ENCODE data around the gene PPP4R2. TPM values are rescaled to one million over a fixed set of nuclear protein-coding genes. Genes with fewer than 3 reads are reported as not detected.
A peak's percentile ranks its signal among the peaks of the same experiment; 100 is the strongest.
"Not testable (repeated sequence)": the region's sequence is repeated elsewhere in the genome, so short reads cannot be mapped to it uniquely, and the experiment has no call there.

The PPP4R2 gene
- total RNA-seq, 8 experiments from 2014 or later: 39.7 to 74.6 (median 48.5) TPM

GRCh38 chr3:72991522-72991921 lies 5.1 kb upstream of the PPP4R2 start:
- ATAC-seq (replicated peaks in 6 of 8): no peak
- H3K27ac ChIP-seq: no peak overlapping the region
- WGBS, 10 experiments: 40 to 100% (median 75%) methylated on average over 1 to 2 of the region's 2 CpGs; no CpG with 5 or more reads in 5 of the 10 experiments

DNA sequence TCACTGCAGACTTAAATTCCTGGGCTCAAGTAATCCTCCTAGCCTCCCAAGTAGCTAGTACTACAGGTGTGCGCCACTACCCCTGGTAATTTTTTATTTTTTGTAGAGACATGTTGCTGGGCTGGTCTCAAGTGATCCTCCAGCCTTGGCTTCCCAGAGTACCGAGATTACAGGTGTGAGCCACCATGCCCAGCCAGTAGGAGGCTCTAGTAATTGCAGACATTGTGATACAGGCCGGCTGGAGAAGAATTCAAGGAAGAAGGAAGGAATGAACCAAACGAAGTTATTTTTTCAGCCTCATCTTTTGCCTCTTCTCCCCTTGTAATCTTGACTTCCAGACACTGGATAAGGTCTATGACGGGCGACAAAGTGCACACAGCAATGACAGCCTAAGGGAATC lies 3.2 kb upstream of the PPP4R2 start:
- in situ Hi-C loops (cut with MboI; ENCODE audit: low pct_unique_long_range_greater_than_20kb in 2 of 9, low sequenced_read_pairs in 9 of 9, unreplicated experiment in 9 of 9): no loop called here
- peaks cover 4% of the 10 kb centered on the region in 2 donors for H3K4me1 ChIP-seq (replicated peaks in 1 of 2)
- no peak overlapping the region for H3K27ac ChIP-seq
- WGBS, 10 experiments: 50 to 100% (median 83%) methylated on average over 2 to 6 of the region's 6 CpGs; no CpG with 5 or more reads in 1 of the 10 experiments
- ATAC-seq (replicated peaks in 6 of 8): no peak
- no peak overlapping the region for H3K4me3 ChIP-seq

More at GRCh38 chr3:72991522-72991921, 5.1 kb upstream of the PPP4R2 start:
- H3K4me1 ChIP-seq (replicated peaks in 1 of 2): peaks cover 0 to 4% of the 10 kb centered on the region in 2 donors
- H3K4me3 ChIP-seq: no peak overlapping the region
- in situ Hi-C loops (cut with MboI; ENCODE audit: low pct_unique_long_range_greater_than_20kb in 2 of 9, low sequenced_read_pairs in 9 of 9, unreplicated experiment in 9 of 9): no loop called here

GRCh38 chr3:72995337-72995736 lies 1.3 kb upstream of the PPP4R2 start:
- ATAC-seq (replicated peaks in 6 of 8): no peak
- in situ Hi-C loops (cut with MboI; ENCODE audit: low pct_unique_long_range_greater_than_20kb in 2 of 9, low sequenced_read_pairs in 9 of 9, unreplicated experiment in 9 of 9): no loop called here
- no peak overlapping the region for H3K27ac ChIP-seq

GRCh38 chr3:72996121-72996472 lies 514 bp upstream of the PPP4R2 start:
- WGBS, 10 experiments: 0 to 100% (median 87%) methylated on average over 1 to 11 of the region's 20 CpGs; no CpG with 5 or more reads in 3 of the 10 experiments
- ATAC-seq (replicated peaks in 6 of 8): no peak
- peaks cover 4 to 25% of the 10 kb centered on the region in 2 donors for H3K4me1 ChIP-seq (replicated peaks in 1 of 2)
- H3K27ac ChIP-seq: peak overlapping the region; percentile 96 to 97
- H3K4me3 ChIP-seq: peak overlapping the region; percentile 65 to 96 (median 88)
- in situ Hi-C loops (cut with MboI; ENCODE audit: low pct_unique_long_range_greater_than_20kb in 2 of 9, low sequenced_read_pairs in 9 of 9, unreplicated experiment in 9 of 9): no loop called here

More at GRCh38 chr3:72995337-72995736, 1.3 kb upstream of the PPP4R2 start:
- Histone ChIP-seq H3K4me3 (no peak overlapping the region), H3K4me1 (replicated peaks in 1 of 2) (peaks cover 4 to 23% of the 10 kb centered on the region in 2 donors)
- 63 to 98% (median 85%) methylated on average over 3 to 9 of the region's 10 CpGs; no CpG with 5 or more reads in 3 of the 10 experiments for WGBS, 10 experiments

- in situ Hi-C loops (cut with MboI; ENCODE audit: low pct_unique_long_range_greater_than_20kb in 2 of 9, low sequenced_read_pairs in 9 of 9, unreplicated experiment in 9 of 9): no loop called here
- ATAC-seq (replicated peaks in 6 of 8): peak in 4 of 8 experiments; percentile 1 to 13 (median 10)
- Histone ChIP-seq H3K4me1 (replicated peaks in 1 of 2) (peaks cover 4 to 25% of the 10 kb centered on the region in 2 donors), H3K27ac (peak overlapping the region; percentile 96 to 97), H3K4me3 (peak overlapping the region; percentile 65 to 96 (median 88))
- WGBS, 10 experiments: 0 to 5% (median 1%) methylated on average over 3 to 12 of the region's 16 CpGs; no CpG with 5 or more reads in 2 of the 10 experiments
Observed at GRCh38 chr3:72997421-72997961, 880 bp downstream of the PPP4R2 start.

DNA sequence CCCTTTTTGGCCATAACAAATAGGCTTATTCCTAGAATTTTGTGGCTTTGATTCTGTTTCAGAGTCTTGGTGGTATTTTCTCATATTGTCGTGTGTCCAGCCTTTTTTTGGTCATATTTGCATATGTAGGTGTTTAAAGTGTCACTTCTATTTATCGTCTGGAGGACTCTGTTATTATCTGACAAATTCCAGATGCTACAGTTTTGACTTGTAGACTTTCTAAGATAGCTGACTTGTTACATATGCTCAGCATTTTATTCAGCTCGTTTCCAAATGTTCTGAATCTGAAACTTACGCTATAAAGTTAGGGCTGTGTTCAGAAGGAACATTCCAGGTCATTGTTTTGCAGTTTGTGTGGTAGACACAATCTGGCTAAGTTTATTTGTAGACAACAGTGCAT lies 1.9 kb downstream of the PPP4R2 start:
- ATAC-seq (replicated peaks in 6 of 8): no peak
- Histone ChIP-seq H3K4me1 (replicated peaks in 1 of 2) (peaks cover 4 to 25% of the 10 kb centered on the region in 2 donors), H3K27ac (no peak overlapping the region), H3K4me3 (peak overlapping the region; percentile 65 to 96 (median 88))
- in situ Hi-C loops (cut with MboI; ENCODE audit: low pct_unique_long_range_greater_than_20kb in 2 of 9, low sequenced_read_pairs in 9 of 9, unreplicated experiment in 9 of 9): no loop called here
- WGBS, 10 experiments: 0 to 32% (median 12%) methylated on average over 1 to 4 of the region's 4 CpGs

GRCh38 chr3:72999951-73000350 lies 3.3 kb downstream of the PPP4R2 start:
- WGBS, 10 experiments: 38 to 100% (median 78%) methylated on average over 1 to 2 of the region's 2 CpGs; no CpG with 5 or more reads in 2 of the 10 experiments
- in situ Hi-C loops (cut with MboI; ENCODE audit: low pct_unique_long_range_greater_than_20kb in 2 of 9, low sequenced_read_pairs in 9 of 9, unreplicated experiment in 9 of 9): no loop called here
- no peak overlapping the region for H3K27ac ChIP-seq

GRCh38 chr3:73003050-73003449 lies 6.4 kb downstream of the PPP4R2 start:
- WGBS, 10 experiments: 61 to 97% (median 85%) methylated on average over 3 to 7 of the region's 8 CpGs
- ATAC-seq (replicated peaks in 6 of 8); in situ Hi-C loops (cut with MboI; ENCODE audit: low pct_unique_long_range_greater_than_20kb in 2 of 9, low sequenced_read_pairs in 9 of 9, unreplicated experiment in 9 of 9); H3K4me3 ChIP-seq; H3K27ac ChIP-seq: not testable (repeated sequence)
- H3K4me1 ChIP-seq (replicated peaks in 1 of 2): peaks cover 0 to 23% of the 10 kb centered on the region in 2 donors

More at GRCh38 chr3:72999951-73000350, 3.3 kb downstream of the PPP4R2 start:
- no peak overlapping the region for H3K4me3 ChIP-seq
- no peak for ATAC-seq (replicated peaks in 6 of 8)
- peaks cover 4 to 25% of the 10 kb centered on the region in 2 donors for H3K4me1 ChIP-seq (replicated peaks in 1 of 2)

DNA sequence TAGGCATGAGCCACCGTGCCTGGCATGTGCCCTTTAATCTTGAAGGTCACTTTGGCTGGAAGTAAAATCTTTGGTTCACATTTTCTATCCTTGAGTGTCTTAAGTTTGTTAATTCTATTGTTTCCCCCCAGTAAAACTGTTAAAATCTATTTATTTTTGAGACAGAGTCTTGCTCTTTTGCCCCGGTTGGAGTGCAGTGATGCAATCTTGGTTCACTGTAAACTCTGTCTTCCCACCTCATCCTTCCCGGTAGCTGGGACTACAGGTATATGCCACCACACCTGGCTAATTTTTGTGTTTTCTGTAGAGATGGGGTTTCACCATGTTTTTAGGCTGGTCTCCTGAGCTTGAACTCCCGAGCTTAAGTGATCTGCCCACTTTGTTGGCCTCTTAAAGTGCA lies 7.7 kb downstream of the PPP4R2 start:
- H3K4me1 ChIP-seq (replicated peaks in 1 of 2): peaks cover 0 to 12% of the 10 kb centered on the region in 2 donors
- ATAC-seq (replicated peaks in 6 of 8): no peak
- WGBS, 10 experiments: 81 to 100% (median 100%) methylated on average over 1 to 3 of the region's 4 CpGs; no CpG with 5 or more reads in 1 of the 10 experiments
- no peak overlapping the region for H3K4me3 ChIP-seq
- in situ Hi-C loops (cut with MboI; ENCODE audit: low pct_unique_long_range_greater_than_20kb in 2 of 9, low sequenced_read_pairs in 9 of 9, unreplicated experiment in 9 of 9): no loop called here
- no peak overlapping the region for H3K27ac ChIP-seq

DNA sequence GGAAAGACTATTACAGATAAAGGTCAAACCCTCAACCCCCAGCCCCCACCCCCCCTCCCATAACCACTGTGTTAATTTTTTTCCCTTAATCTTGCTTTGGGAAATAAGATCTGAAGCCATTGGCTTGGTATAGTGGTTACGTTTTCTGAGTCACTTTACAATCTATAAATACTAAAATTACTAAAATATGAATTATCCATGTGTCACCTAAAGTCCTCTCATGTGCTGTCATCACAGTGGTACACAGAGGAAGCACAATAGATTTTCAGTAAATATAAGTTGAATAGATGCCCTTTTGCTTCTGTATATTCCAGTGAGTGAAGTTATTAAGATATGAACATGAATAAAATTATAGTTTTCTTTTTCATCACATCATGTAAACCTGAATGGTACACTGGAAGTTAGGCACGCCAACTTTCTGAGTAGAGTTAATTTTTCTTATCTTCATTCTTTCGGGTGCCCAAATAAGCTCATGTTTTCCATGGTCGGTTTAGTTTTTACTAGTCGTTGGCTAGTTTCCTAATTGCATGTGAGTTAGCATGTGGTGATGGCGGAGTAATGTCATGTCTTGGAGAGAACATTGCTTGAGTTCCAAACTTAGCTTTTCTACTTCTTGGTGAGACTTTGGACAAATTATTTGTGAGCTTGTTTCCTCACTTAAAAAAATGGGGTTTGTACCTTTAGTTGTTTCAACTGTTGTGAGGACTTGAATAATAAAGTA lies 11.5 kb downstream of the PPP4R2 start:
- no peaks in the 10 kb centered on the region for H3K4me1 ChIP-seq (replicated peaks in 1 of 2)
- no peak overlapping the region for H3K4me3 ChIP-seq
- WGBS, 10 experiments: 30 to 100% (median 65%) methylated on average over 1 to 6 of the region's 6 CpGs
- no peak for ATAC-seq (replicated peaks in 6 of 8)
- in situ Hi-C loops (cut with MboI; ENCODE audit: low pct_unique_long_range_greater_than_20kb in 2 of 9, low sequenced_read_pairs in 9 of 9, unreplicated experiment in 9 of 9): no loop called here
- H3K27ac ChIP-seq: no peak overlapping the region

DNA sequence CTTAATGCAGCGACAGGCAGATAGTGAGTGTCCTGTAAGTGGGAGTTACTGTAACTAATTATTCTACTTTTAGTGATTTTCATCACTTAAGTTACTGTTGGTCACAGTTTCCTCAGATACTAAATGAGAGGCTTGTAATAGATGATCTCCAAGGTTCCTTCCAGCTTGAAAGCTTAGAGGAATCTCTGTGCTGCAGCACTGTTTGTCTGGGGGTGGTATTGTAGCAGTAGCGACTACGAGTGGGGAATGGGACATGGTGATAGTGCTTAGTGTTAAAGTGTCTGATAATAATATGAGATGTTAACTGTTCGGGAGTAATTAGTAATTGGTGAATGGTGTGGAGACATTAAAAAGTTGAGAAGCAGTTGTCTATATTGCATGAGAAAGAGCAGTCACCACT lies 12.4 kb downstream of the PPP4R2 start:
- H3K4me3 ChIP-seq: no peak overlapping the region
- no peak overlapping the region for H3K27ac ChIP-seq
- WGBS, 10 experiments: 80 to 100% (median 100%) methylated on average over 1 to 4 of the region's 4 CpGs; no CpG with 5 or more reads in 2 of the 10 experiments
- no peaks in the 10 kb centered on the region for H3K4me1 ChIP-seq (replicated peaks in 1 of 2)
- in situ Hi-C loops (cut with MboI; ENCODE audit: low pct_unique_long_range_greater_than_20kb in 2 of 9, low sequenced_read_pairs in 9 of 9, unreplicated experiment in 9 of 9): no loop called here
- ATAC-seq (replicated peaks in 6 of 8): no peak

- Histone ChIP-seq H3K4me3 (no peak overlapping the region), H3K27ac (no peak overlapping the region), H3K4me1 (replicated peaks in 1 of 2) (no peaks in the 10 kb centered on the region)
- no peak for ATAC-seq (replicated peaks in 6 of 8)
- 83 to 100% (median 96%) methylated on average over 1 to 3 of the region's 3 CpGs; no CpG with 5 or more reads in 1 of the 10 experiments for whole genome bisulfite sequencing, 10 experiments
- in situ Hi-C loops (cut with MboI; ENCODE audit: low pct_unique_long_range_greater_than_20kb in 2 of 9, low sequenced_read_pairs in 9 of 9, unreplicated experiment in 9 of 9): no loop called here
Observed at GRCh38 chr3:73009750-73010149, 13.1 kb downstream of the PPP4R2 start.

DNA sequence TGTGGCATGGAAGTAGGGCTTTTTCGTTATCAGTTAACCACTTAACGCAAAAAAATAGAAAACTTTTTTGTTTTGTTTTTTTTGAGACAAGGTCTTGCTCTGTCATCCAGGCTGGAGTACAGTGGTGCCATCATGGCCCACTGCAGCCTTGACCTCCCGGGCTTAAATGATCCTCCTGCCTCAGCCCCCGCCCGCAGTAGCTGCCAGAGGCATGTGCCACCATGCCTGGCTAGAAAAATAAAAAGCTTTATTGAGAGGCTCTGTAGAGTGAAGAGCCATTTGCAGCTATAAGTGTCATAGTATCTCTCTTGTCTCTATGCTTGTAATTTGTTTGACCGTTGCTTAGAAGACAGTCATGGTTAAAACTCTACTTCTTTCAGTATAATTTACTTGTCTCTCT lies 13.5 kb downstream of the PPP4R2 start:
- ATAC-seq (replicated peaks in 6 of 8): no peak
- 80 to 100% (median 99%) methylated on average over 1 to 6 of the region's 6 CpGs for WGBS, 10 experiments

More for the DNA sequence above, 13.5 kb downstream of the PPP4R2 start:
- in situ Hi-C loops (cut with MboI; ENCODE audit: low pct_unique_long_range_greater_than_20kb in 2 of 9, low sequenced_read_pairs in 9 of 9, unreplicated experiment in 9 of 9): no loop called here
- no peaks in the 10 kb centered on the region for H3K4me1 ChIP-seq (replicated peaks in 1 of 2)
- no peak overlapping the region for H3K27ac ChIP-seq
- no peak overlapping the region for H3K4me3 ChIP-seq
